NCI-H510A (cell line): ENCODE measurements around the gene BPGM.
"Not testable (repeated sequence)": the region's sequence is repeated elsewhere in the genome, so short reads cannot be mapped to it uniquely, and the experiment has no call there.

Experiments
- DNase-seq: peaks from one replicate; lab custom pipeline; 2025; lab: John Stamatoyannopoulos, UW

Gene BPGM

GRCh38 chr7:134632052-134632451 is 14.6 kb upstream of the BPGM start:
- no peak for DNase-seq

GRCh38 chr7:134632937-134633540 is 13.6 kb upstream of the BPGM start:
- no peak for DNase-seq

- no peak for DNase-seq
Measured at GRCh38 chr7:134636008-134636449, 10.6 kb upstream of the BPGM start.

GRCh38 chr7:134637441-134637840 is 9.2 kb upstream of the BPGM start:
- DNase-seq: no peak

GRCh38 chr7:134637934-134638719 is 8.5 kb upstream of the BPGM start:
- no peak for DNase-seq

GRCh38 chr7:134639061-134639460 is 7.6 kb upstream of the BPGM start:
- DNase-seq: no peak

- DNase-seq: no peak
Measured at GRCh38 chr7:134639683-134640279, 6.9 kb upstream of the BPGM start.

- no peak for DNase-seq
Measured at GRCh38 chr7:134640842-134641715, 5.6 kb upstream of the BPGM start.

GRCh38 chr7:134641981-134642380 is 4.7 kb upstream of the BPGM start:
- not testable (repeated sequence) for DNase-seq

- no peak for DNase-seq
Measured at GRCh38 chr7:134643131-134643530, 3.5 kb upstream of the BPGM start.

- DNase-seq: no peak
Measured at GRCh38 chr7:134645478-134645877, 1.2 kb upstream of the BPGM start.

GRCh38 chr7:134645935-134646334 is 718 bp upstream of the BPGM start:
- DNase-seq: no peak

- DNase-seq: no peak
Measured at GRCh38 chr7:134648456-134648855, 1.8 kb downstream of the BPGM start.

GRCh38 chr7:134649226-134649775 is 2.6 kb downstream of the BPGM start:
- DNase-seq: no peak

- no peak for DNase-seq
Measured at GRCh38 chr7:134651991-134652390, 5.3 kb downstream of the BPGM start.

GRCh38 chr7:134654104-134654775 is 7.6 kb downstream of the BPGM start:
- no peak for DNase-seq

GRCh38 chr7:134657526-134657925 is 10.9 kb downstream of the BPGM start:
- DNase-seq: no peak

- DNase-seq: no peak
Measured at GRCh38 chr7:134660242-134660785, 13.7 kb downstream of the BPGM start.

GRCh38 chr7:134660961-134661376 is 14.3 kb downstream of the BPGM start:
- no peak for DNase-seq

- no peak for DNase-seq
Measured at GRCh38 chr7:134662166-134662870, 15.7 kb downstream of the BPGM start.

GRCh38 chr7:134662871-134663205 is 16.2 kb downstream of the BPGM start:
- no peak for DNase-seq
